HG02642 (cell line): ENCODE results near the gene PILRB.
"Not testable (repeated sequence)": the region's sequence is repeated elsewhere in the genome, so short reads cannot be mapped to it uniquely, and the experiment has no call there.

Experiments used
- ATAC-seq: cut with Tn5 transposase; IDR thresholded peaks from one replicate; pipeline ENCODE4 v1.9.1; 2021; ENCODE audit warnings: mild to moderate bottlenecking; ENCODE audit not compliant: unreplicated experiment, poor library complexity

The PILRB gene

DNA sequence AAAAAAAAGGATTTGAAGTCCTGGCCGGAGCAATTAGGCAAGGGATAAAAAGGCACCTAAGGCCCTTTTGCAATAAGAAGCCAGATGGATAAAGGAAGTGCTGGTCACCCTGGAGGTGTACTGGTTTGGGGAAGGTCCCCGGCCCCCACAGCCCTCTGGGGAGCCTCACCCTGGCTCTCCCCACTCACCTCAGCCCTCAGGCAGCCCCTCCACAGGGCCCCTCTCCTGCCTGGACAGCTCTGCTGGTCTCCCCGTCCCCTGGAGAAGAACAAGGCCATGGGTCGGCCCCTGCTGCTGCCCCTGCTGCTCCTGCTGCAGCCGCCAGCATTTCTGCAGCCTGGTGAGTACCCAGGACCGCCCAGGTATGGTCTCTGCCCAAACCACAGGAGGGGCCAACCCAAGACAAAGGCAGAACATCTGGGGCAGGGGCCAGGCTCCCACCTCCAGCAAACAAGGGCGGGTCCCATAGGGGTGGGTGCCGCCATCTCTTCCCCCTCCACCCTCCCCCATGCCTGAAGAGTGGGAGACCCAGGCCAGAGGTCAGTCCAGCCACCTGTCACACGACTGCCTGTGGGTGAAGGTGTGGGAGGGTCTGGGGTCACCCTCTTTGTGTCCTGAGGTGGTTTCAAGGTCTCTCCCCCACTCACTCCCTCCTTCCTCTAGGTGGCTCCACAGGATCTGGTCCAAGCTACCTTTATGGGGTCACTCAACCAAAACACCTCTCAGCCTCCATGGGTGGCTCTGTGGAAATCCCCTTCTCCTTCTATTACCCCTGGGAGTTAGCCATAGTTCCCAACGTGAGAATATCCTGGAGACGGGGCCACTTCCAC, at the start of gene PILRB:
Gene PILRB (plus strand): TSS at position 91 of the 830 bp plus-strand sequence. CDS start 186 bp downstream, at position 277.
- no peak for ATAC-seq

DNA sequence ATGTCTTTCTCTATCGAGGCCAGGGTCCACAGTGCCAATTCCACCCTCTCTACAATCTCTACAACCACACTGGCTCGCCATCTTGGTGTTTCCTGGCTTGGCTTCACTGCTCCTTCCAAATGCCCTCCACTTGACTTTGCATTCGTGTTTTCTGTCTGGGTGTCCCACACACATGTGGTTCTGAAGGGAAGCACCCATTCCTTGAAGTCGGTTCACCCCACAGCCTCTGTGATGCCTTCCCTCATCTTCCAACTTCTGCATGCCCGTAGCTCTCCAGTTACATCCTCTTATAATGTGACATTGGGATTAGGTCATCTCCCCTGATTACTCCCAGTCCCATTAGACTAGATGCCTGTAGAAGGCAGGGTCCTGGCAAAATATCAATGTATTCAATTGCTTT, 39.6 kb upstream of the PILRB start:
- not testable (repeated sequence) for ATAC-seq

DNA sequence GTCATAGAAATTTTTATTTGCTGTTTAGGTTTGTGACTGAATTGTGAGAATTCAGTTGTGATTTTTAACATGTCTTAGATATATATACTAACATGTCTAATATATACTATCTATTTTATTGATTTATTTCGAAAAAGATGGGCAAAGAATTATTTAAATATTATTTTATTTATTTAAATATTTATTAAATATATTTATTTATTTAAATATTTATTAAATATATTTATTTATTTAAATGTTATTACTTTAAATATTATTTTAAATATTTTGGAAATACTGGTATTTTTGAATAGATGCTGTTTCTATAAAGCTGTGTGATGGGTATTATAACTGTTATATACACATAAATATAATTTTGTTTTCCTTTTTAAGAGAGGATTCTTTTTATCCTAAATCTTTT, 36.3 kb upstream of the PILRB start:
- not testable (repeated sequence) for ATAC-seq

DNA sequence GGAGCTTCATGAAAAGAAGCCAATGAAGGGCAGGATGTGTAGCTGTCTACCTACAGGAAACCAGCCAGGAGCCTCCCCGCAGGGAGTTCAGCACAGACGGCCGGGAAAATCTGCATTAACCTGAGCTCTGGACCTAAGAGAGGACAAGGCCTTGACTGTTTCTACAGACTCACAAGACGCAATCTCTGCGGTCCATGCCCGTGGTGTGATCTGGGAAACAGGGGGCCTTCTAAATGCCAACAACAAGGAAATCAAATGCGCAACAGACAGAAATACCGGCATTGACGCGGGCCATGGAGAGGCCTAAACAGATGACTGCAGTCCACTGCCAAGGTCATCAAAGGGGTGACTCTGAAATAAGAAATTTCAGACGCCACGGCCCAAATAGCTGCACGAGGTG, 33.7 kb upstream of the PILRB start:
- not testable (repeated sequence) for ATAC-seq

DNA sequence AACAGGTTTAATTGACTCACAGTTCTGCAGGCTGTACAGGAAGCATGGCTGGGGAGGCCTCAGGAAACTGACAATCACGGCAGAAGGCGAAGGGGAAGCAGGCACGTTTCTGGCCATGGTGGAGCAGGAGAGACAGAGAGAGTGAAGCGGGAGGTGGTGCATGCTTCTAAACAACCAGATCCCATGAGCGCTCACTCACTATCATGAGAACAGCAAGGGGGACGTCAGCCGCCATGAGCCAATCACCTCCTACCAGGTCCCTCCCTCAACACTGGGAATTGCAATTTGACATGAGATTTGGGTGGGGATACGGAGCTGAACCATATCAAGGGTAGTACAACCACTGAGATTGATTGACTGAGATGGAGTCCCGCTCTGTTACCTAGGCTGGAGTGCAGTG, 32.2 kb upstream of the PILRB start:
- ATAC-seq: not testable (repeated sequence)

DNA sequence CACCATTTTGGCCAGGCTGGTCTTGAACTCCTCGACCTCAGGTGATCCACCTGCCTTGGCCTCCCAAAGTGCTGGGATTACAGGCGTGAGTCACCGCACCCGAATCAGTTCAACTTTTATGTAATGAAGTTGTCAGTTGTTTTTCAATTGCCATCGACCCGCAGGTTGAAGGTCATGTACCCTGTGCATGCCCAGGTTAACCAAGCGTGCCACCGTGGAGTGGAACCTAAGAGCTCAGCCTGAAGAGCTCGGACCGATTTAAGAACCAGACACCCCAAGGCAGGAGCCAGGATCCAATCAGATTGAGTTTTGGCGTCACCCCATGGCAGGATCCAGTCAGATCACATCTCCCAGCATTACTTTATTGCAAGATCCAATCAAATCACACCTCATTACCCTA, 31.0 kb upstream of the PILRB start:
- not testable (repeated sequence) for ATAC-seq

DNA sequence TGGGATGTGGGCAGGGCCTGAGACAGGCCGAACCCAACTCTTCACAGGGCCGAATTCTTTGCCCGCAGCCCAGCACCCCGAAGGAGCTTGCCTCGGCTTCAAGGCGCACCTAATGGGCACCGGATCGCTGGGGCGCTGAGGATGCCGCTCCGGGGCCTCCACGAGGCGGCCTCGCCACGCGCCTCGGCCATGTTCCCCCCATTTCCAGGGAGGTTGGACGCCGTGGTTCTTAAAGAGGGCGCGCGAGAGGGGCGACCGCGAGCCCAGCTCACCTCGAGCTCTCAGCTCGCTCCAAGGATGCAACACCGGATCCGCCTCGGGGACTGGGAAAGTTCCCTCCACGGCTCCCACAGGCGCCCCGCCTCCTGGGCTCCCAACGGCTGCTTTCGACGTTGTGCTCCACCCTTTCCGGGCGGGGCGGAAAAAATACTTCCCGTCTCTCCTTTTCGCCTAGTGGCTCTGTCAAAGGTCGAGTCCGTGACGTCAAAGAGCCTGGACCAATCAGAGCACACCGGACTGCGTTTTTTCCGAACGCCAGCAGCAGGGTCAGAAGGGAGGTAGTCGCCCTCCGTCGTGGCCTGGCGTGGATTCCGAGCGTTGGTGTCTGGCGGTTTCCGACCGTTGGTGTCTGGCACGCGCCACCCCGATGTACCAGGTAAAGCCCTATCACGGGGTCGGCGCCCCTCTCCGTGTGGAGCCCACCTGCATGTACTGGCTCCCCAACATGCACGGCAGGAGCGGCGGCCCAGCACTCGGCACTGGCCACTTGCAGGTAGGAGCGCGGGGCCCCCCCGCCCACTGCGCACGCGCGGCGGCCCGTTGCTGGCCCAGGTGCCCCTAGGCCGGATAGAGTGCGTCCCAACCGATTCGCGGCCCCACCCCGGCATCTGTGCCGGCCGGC, 22.1 kb upstream of the PILRB start:
- peak; percentile 95 for ATAC-seq

DNA sequence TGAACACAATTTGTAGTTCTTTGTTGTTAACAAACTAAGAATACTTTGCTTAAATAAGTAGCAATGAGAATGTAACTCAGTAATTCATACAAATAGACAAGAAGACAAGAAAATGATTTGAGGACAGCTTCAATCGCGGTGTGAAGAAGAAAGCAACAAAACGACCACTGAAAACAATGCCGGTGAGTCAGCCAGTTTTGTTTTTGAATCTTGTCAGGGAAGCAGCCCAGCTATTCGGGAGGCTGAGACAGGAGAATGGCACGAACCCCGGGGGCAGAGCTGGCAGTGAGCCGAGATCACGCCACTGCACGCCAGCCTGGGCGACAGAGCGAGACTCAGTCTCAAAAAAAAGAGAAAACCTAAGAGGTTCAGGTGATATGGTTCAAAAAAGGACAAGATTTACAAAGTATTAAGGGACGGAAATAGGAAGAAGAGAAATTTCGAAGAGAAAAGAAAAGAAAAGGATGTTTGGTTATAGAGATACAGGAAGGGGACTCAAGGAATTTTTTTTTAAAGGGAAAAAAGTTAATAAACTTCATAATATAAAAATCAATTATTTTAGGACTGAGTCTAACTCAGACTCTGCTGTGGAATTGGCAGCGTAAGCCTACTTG, 19.7 kb upstream of the PILRB start:
- not testable (repeated sequence) for ATAC-seq

DNA sequence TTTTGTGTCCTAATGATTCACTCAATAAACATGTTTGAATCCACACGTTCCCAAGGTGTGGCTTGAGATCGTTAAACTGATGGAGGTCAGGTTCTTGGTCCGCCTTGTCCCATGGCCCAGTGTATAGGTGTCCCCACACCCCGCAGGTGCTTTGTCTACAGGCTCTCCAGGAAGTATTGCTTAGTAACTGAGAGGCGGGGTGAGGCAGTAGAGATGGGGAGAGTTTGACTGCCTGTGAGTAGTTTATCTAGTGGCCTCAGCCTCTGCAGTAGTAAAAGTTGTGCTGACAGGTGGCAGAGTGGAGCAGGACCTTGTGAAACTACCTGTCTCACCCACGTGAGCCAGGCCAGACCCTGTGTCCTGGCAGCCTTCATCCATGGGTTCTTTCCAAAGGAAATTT, 16.6 kb upstream of the PILRB start:
- not testable (repeated sequence) for ATAC-seq

DNA sequence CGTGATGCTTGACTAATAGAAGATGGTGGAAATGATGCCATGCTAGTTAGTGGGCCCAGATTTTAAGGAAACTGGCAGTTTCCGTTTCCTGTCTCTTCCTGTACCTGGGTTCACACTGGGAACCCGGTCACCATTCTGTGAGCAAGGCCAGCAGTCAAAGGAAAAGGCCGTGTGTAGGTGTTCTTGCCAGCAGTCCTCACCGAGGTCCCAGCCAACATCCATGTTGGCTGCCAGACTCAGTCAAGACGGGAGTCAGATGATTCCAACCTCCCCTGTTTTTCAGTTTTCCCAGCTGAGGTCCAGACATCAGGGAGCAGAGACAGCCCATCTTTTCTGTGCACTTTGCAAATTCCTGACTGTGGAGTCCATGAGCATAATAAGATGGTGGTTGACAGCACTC, 15.2 kb upstream of the PILRB start:
- ATAC-seq: no peak

DNA sequence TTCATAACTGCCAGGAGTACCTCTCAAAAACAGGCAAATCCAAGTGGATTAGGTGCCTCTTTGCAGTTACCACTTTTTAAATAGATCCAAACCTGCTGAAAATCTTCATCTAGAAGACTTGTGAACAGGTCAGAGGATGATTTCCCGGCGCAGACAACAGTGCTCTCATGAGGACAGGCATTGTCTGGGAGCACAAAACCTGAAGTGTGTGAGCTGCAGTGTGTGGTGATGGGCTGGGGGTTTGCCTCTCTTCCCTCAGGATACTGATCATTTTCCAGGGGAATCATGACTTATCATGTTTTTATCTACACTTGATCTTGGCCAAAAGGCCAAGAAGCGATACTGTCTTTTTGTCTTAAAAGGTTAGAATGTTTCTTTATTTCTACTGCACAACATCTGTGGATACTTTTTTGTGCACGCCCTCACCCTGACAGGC, 13.8 kb upstream of the PILRB start:
- peak; percentile 9 for ATAC-seq

DNA sequence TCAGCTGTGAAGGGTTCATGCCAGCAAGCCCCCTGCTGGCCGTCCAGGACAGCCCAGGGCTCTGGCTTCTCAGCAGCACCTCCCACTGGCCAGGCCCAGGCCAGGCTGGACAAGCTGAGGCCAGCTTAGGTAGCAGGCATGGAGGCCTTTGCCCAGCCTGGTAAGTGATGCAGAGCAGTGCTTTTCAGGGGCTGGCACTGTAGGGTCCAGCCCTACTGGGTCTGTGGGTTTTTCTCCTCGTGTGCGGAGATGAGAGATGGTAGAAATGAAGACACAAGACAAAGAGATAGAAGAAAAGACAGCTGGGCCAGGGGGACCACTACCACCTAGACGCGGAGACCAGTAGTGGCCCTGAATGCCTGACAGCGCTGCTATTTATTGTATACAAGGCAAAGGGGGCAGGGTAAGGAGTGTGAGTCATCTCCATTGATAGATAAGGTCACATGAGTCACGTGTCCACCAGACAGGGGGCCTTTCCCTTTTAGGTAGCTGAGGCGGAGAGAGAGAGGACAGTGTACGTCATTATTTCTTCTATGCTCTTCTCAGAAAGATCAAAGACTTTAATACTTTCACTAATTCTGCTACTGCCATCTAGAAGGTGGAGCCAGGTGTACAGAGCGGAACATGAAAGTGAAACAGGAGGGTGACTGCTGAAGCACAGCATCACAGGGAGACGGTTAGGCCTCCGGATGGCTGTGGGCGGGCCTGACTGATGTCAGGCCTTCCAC, 13.2 kb upstream of the PILRB start:
- ATAC-seq: peak; percentile 89

DNA sequence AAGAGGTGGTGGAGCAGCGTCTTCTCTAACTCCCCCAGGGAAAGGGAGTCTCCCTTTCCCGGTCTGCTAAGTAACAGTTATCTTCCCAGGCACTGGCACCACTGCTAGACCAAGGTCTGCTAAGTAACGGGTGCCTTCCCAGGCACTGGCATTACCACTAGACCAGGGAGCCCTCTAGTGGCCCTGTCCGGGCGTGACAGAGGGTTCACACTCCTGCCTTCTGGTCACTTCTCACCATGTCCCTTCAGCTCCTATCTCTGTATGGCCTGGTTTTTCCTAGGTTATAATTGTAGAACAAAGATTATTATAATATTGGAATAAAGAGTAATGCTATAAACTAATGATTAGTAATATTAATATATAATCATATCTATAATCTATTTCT, 12.6 kb upstream of the PILRB start:
- peak; percentile 35 for ATAC-seq

DNA sequence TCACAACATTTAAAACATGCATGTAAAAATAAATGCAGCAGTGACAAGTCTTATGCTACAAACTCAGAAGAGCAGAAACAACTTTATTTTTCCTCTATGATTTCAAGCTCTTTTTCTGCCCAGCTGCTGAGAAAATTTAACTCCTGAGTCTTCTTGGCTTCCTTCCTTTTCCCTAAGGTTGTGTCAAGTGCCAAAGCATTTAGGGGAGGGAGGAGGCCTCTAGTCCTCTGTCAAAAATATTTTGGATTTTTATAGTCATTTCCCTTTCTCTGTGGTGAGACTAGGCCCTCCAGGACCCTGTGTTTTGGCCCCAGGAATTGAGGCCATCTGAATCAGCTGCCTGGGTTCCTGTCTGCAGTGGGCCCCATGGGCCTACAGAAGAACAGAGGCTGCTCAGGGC, 11.0 kb upstream of the PILRB start:
- no peak for ATAC-seq

DNA sequence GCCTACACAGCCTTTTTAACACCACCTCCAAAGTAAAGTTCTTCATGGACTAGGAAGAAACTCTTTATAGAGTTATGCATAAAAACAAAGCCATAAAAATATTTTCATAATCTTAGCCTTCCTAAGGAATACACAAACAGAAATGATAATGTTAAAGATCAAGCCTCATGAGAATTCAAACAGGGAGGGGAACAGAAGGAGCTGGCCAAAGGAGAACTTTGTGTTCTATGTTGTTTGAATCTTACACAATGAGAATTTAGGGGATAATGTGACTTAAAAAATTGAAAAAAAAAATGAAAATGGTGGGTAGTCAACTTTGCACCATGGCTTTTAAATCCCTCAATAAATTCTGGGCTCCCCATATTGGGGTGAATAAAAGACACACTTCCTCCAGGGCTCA, 9.1 kb upstream of the PILRB start:
- ATAC-seq: no peak

DNA sequence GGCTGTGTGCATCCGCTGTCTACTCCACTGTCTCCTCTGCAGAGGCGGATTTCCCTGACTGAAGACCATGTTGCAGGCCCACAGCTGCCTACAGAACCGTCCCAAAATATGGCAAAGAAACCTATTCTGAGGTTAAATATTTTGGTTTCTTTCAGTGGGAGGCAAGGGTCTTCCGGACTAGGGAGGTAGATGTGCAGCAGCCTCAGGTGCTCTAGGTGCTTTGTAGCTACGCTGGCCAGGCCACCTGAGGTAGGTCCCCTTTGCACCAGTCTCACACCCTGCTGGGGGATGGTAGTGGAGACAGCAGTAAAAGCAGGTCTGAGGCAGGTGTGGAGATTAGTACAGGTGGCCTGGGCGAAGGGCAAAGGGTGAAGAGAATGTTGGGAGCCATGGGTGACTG, 8.2 kb upstream of the PILRB start:
- ATAC-seq: no peak

DNA sequence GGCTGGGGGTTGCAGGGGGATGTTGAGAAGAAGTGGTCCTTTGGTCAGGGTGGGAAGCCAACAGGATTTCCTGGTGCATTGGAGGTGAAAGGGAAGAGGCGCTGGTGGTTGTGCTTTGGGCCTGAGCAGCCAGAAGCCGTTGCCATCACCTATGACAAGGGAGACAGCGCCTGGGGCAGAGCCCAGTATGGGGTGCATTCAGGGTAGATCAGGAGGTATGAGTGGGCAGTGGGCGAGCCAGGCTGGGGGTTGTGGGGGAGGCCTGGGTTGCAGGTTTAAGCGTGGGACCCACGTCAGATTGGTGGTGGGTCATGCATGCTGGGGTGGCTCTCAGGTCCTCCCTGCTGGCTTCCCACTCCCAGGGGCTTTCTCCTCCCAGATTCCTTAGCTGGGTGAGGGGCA, 6.3 kb upstream of the PILRB start:
- ATAC-seq: no peak

DNA sequence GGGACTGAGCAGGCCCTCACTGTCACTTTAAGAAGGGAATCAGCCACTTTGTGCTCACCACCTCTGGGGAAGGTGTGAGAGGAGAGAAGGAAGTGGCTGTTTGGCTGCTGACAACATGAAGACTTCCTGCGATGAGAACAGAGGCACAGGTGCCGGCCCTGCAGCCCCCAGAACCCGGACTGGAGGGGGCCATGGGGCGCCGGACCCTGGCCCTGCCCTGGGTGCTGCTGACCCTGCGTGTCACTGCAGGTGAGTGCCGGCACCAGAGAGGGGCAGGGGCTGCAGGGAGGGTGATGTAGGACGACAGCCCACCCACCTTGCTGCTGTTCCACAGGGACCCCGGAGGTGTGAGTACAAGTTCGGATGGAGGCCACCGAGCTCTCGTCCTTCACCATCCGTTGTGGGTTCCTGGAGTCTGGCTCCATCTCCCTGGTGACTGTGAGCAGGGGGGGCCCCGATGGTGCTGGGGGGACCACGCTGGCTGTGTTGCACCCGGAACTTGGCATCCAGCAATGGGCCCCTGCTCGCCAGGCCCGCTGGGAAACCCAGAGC, 5.6 kb upstream of the PILRB start:
- not testable (repeated sequence) for ATAC-seq

DNA sequence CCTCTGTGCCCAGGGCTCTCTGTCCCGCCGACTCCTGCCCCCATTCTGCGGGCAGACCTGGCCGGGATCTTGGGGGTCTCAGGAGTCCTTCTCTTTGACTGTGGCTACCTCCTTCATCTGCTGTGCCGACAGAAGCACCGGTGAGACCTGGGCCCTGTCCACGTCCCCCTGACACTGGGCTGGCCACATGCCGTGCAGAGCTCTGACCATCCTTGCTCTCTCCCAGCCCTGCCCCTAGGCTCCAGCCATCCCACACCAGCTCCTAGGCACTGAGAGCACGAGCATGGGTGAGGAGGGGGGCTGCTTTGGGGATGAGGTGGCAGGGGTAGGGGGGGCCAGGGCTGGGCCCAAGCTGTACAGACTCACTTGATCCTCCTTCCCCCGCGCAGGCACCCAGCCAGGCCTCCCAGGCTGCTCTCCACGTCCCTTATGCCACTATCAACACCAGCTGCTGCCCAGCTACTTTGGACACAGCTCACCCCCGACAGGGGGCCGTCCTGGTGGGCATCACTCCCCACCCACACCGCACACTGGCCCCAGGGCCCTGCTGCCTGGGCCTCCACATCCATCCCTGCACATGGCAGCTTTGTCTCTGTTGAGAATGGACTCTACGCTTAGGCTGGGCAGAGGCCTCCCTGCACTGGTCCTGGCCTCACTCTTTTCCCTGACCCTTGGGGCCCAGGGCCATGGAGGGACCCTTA, 4.8 kb upstream of the PILRB start:
- no peak for ATAC-seq
